HepG2 (cell line): ENCODE results near the gene PHLDB1. TPM values are rescaled to one million over a fixed set of nuclear protein-coding genes. Genes with fewer than 3 reads are reported as not detected.

Source experiments
- ATAD3A ChIP-seq: sonication (generic); formaldehyde crosslinking; IDR thresholded peaks from 2 replicates; pipeline ENCODE4 v1.4.0; 2020; ENCODE audit warnings: missing genetic modification reagents
- ATF1 ChIP-seq: IDR thresholded peaks from 2 replicates; pipeline ENCODE4 v1.6.1; 2016; ENCODE audit warnings: mild to moderate bottlenecking, control low read depth
- ATF2 ChIP-seq: sonication (generic); formaldehyde crosslinking; IDR thresholded peaks from 2 replicates; pipeline ENCODE4 v1.4.0; 2020; ENCODE audit warnings: missing genetic modification reagents
- BRCA1 ChIP-seq: sonication (generic); formaldehyde crosslinking; IDR thresholded peaks from 2 replicates; pipeline ENCODE4 v1.4.0; 2020; ENCODE audit warnings: missing genetic modification reagents
- CENPBD1 ChIP-seq: sonication (generic); formaldehyde crosslinking; IDR thresholded peaks from 2 replicates; pipeline ENCODE4 v1.8.0; 2022; ENCODE audit warnings: missing genetic modification reagents, low read depth, mild to moderate bottlenecking, borderline replicate concordance
- IRF9 ChIP-seq: sonication (generic); formaldehyde crosslinking; IDR thresholded peaks from 2 replicates; pipeline ENCODE4 v1.8.0; 2022; ENCODE audit warnings: missing genetic modification reagents, mild to moderate bottlenecking, borderline replicate concordance
- IRX3 ChIP-seq: sonication (generic); formaldehyde crosslinking; IDR thresholded peaks from 2 replicates; pipeline ENCODE4 v1.8.1; 2023; ENCODE audit warnings: mild to moderate bottlenecking, low read depth, missing genetic modification reagents, borderline replicate concordance
- JUN ChIP-seq: sonication (generic); formaldehyde crosslinking; IDR thresholded peaks from 2 replicates; pipeline ENCODE4 v1.4.0; 2020; ENCODE audit warnings: mild to moderate bottlenecking, missing genetic modification reagents
- MLXIP ChIP-seq: sonication (generic); formaldehyde crosslinking; IDR thresholded peaks from 2 replicates; pipeline ENCODE4 v1.9.0; 2021; ENCODE audit warnings: missing genetic modification reagents, borderline replicate concordance
- MTA3 ChIP-seq: sonication (generic); formaldehyde crosslinking; IDR thresholded peaks from 2 replicates; pipeline ENCODE4 v1.4.0; 2020; ENCODE audit warnings: missing genetic modification reagents
- RFX3 ChIP-seq: IDR thresholded peaks from 2 replicates; pipeline ENCODE4 v1.6.1; 2016; ENCODE audit warnings: missing biosample characterization, missing genetic modification reagents
- RNF2 ChIP-seq: fragments of 450-650 bp; conservative IDR thresholded peaks from 2 replicates; pipeline ENCODE4 v1.6.1; 2016; ENCODE audit warnings: low read depth
- SP1 ChIP-seq, 2 experiments: fragments of 450-650 bp in 1 of 2; sonication (generic) in 1 of 2; formaldehyde crosslinking in 1 of 2; IDR thresholded peaks; 2 replicates each; pipeline versions ENCODE4 v1.4.0 to v1.6.1; 2016 to 2020; ENCODE audit warnings: missing genetic modification reagents in 1 of 2
- ZNF788 ChIP-seq: sonication (generic); formaldehyde crosslinking; IDR thresholded peaks from 2 replicates; pipeline ENCODE4 v1.5.0; 2020; ENCODE audit warnings: mild to moderate bottlenecking, missing genetic modification reagents, borderline replicate concordance
- polyA plus RNA-seq, 8 experiments: library from polyadenylated mRNA; depleted of rRNA in 3 of 8; stranded (reverse) in 7 of 8; unstranded in 1 of 8; fragments of >200 nt; fragmentation: Illumina TruSeq in 4 of 8; extraction: Trizol in 4 of 8; gene quantifications; 2 replicates each; pipeline versions ENCODE4 v1.2.1 to v1.2.3, GENCODE V29; 2011 to 2016; ENCODE audit warnings: low read depth in 4 of 8, missing spikeins in 1 of 8, mixed read lengths in 1 of 8; ENCODE audit not compliant: insufficient read depth in 1 of 8
- total RNA-seq, 5 experiments: library from RNA; depleted of rRNA; stranded (reverse); fragments of >200 nt; fragmentation: Illumina TruSeq; extraction: Trizol; gene quantifications; 2 replicates each; pipeline ENCODE4 v1.2.3, GENCODE V29; 2016; ENCODE audit warnings: low read depth in 1 of 5
- TF ChIP-seq, protein P1 (sequence below): sonication (generic); formaldehyde crosslinking; conservative IDR thresholded peaks from 2 replicates; pipeline ENCODE4 v1.4.0; 2020; ENCODE audit warnings: missing genetic modification reagents
- TF ChIP-seq, protein P2 (sequence below): sonication (generic); formaldehyde crosslinking; IDR thresholded peaks from 2 replicates; pipeline ENCODE4 v1.8.1; 2022; ENCODE audit warnings: low read depth, mild to moderate bottlenecking, missing genetic modification reagents
- TF ChIP-seq, protein P3 (sequence below): sonication (generic); formaldehyde crosslinking; IDR thresholded peaks from 2 replicates; pipeline ENCODE4 v1.4.0; 2020; ENCODE audit warnings: low read depth, mild to moderate bottlenecking, missing genetic modification reagents

Gene PHLDB1
- total and polyA plus RNA-seq, 2 of the 13 experiments (the other 11 are each of a cell fraction or from before 2014, with no cell fraction given): 13.8 to 14.2 TPM

DNA sequence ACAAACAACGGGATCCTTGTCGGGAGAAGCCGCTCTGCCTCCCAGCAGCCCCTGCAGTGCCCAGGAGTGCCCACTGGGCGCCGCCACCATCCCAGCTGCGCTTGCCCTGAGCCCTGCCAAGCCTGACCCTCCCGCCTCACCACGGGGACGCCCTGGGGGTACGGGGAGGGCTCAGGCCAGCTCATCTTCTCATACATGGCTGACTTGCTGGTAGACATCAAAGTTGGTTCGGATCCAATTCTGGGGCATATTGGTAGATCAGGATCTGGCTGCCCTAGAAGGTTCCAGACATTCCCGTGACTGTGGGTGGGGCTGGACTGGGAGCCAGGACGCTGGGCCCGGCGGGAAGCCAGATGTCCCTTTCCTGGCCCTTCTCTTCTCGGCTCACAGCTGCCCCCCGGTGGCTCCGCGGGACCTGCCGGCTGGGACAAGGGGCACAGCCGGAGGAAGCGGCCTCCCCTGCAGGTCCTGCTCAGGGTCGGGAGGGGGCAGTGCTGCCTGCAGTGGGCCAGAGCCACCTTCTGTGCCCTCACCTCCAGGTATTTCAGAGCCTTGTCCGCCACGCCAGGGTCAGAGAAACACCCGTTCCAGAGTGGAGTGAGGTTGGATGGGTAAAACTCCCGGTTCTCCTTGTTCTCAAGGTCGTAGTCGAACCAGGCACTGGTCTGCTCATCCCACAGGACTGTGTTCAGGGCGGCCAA is 82.6 kb downstream of the PHLDB1 start (continued):
- TF ChIP-seq ATAD3A (CRISPR knock-in tag): no peak
- TF ChIP-seq IRF9 (CRISPR knock-in tag): 0 out of 2 replicates have a peak, but pooled peaks have one; percentile 36
- TF ChIP-seq, protein P1, sequence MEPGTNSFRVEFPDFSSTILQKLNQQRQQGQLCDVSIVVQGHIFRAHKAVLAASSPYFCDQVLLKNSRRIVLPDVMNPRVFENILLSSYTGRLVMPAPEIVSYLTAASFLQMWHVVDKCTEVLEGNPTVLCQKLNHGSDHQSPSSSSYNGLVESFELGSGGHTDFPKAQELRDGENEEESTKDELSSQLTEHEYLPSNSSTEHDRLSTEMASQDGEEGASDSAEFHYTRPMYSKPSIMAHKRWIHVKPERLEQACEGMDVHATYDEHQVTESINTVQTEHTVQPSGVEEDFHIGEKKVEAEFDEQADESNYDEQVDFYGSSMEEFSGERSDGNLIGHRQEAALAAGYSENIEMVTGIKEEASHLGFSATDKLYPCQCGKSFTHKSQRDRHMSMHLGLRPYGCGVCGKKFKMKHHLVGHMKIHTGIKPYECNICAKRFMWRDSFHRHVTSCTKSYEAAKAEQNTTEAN (CRISPR knock-in tag): 0 out of 2 replicates have a peak, but pooled peaks have one; percentile 44
- no peak for TF ChIP-seq RFX3 (CRISPR knock-in tag)
- no peak for TF ChIP-seq SP1 (IDR thresholded peaks at IDR 0.05)
- TF ChIP-seq SP1 (CRISPR knock-in tag; IDR thresholded peaks at IDR 0.05): peak; percentile 1; the same call in 1 of the 2 replicates
- no peak; the same call in 1 of the 2 replicates for TF ChIP-seq RNF2
- TF ChIP-seq IRX3 (CRISPR knock-in tag): no peak
- TF ChIP-seq, protein P2, sequence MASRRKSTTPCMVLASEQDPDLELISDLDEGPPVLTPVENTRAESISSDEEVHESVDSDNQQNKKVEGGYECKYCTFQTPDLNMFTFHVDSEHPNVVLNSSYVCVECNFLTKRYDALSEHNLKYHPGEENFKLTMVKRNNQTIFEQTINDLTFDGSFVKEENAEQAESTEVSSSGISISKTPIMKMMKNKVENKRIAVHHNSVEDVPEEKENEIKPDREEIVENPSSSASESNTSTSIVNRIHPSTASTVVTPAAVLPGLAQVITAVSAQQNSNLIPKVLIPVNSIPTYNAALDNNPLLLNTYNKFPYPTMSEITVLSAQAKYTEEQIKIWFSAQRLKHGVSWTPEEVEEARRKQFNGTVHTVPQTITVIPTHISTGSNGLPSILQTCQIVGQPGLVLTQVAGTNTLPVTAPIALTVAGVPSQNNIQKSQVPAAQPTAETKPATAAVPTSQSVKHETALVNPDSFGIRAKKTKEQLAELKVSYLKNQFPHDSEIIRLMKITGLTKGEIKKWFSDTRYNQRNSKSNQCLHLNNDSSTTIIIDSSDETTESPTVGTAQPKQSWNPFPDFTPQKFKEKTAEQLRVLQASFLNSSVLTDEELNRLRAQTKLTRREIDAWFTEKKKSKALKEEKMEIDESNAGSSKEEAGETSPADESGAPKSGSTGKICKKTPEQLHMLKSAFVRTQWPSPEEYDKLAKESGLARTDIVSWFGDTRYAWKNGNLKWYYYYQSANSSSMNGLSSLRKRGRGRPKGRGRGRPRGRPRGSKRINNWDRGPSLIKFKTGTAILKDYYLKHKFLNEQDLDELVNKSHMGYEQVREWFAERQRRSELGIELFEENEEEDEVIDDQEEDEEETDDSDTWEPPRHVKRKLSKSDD (CRISPR knock-in tag): 0 out of 2 replicates have a peak, but pooled peaks have one; percentile 61
- TF ChIP-seq ZNF788 (CRISPR knock-in tag): peak; percentile 70; the same call in 1 of the 2 replicates
- no peak for TF ChIP-seq ATF2 (CRISPR knock-in tag)
- TF ChIP-seq, protein P3, sequence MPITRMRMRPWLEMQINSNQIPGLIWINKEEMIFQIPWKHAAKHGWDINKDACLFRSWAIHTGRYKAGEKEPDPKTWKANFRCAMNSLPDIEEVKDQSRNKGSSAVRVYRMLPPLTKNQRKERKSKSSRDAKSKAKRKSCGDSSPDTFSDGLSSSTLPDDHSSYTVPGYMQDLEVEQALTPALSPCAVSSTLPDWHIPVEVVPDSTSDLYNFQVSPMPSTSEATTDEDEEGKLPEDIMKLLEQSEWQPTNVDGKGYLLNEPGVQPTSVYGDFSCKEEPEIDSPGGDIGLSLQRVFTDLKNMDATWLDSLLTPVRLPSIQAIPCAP: no peak
- no peak for TF ChIP-seq MTA3 (CRISPR knock-in tag)
- TF ChIP-seq ATF1 (CRISPR knock-in tag): no peak
- TF ChIP-seq CENPBD1 (CRISPR knock-in tag): no peak
- no peak for TF ChIP-seq MLXIP (CRISPR knock-in tag)
- TF ChIP-seq BRCA1: 0 out of 2 replicates have a peak, but pooled peaks have one; percentile 51
- TF ChIP-seq JUN (CRISPR knock-in tag): no peak
